Loucy (cell line): ENCODE results near the gene NR3C2.

Experiments
- EZH2phosphoT487 ChIP-seq: fragments of 200-600 bp; IDR thresholded peaks from 2 replicates; pipeline ENCODE4 v1.6.1; 2018; ENCODE audit warnings: antibody characterized with exemption, mild to moderate bottlenecking, moderate library complexity, borderline replicate concordance
- TF ChIP-seq, protein P1 (sequence below): fragments of 200-600 bp; sonication (generic); conservative IDR thresholded peaks from 2 replicates; pipeline ENCODE4 v1.5.1; 2014; ENCODE audit warnings: mild to moderate bottlenecking, antibody characterized with exemption, low read length

DNA sequence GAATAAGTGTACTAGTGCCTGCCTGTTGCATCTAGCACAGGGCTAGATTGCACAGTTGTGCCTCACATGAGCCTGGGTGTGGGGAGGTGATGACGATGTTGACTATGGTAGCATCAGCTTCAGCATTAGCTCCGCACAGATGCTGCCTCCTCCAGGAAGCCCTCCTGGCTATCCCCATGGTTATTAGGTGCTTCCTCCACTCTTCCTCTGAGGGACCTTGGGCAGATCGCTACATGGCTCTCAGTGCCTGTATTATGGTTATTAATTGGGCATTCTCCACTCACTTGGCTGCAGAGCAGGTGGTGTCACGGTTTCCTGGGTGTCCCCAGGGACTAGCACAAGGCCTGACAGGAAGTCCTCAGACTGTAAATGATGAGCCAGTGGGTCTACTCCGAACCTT is 384.7 kb downstream of the NR3C2 start:
- TF ChIP-seq, protein P1, sequence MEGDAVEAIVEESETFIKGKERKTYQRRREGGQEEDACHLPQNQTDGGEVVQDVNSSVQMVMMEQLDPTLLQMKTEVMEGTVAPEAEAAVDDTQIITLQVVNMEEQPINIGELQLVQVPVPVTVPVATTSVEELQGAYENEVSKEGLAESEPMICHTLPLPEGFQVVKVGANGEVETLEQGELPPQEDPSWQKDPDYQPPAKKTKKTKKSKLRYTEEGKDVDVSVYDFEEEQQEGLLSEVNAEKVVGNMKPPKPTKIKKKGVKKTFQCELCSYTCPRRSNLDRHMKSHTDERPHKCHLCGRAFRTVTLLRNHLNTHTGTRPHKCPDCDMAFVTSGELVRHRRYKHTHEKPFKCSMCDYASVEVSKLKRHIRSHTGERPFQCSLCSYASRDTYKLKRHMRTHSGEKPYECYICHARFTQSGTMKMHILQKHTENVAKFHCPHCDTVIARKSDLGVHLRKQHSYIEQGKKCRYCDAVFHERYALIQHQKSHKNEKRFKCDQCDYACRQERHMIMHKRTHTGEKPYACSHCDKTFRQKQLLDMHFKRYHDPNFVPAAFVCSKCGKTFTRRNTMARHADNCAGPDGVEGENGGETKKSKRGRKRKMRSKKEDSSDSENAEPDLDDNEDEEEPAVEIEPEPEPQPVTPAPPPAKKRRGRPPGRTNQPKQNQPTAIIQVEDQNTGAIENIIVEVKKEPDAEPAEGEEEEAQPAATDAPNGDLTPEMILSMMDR = no peak
- TF ChIP-seq EZH2phosphoT487 = no peak
